ENCODE data around the gene ACTN4.

DNA sequence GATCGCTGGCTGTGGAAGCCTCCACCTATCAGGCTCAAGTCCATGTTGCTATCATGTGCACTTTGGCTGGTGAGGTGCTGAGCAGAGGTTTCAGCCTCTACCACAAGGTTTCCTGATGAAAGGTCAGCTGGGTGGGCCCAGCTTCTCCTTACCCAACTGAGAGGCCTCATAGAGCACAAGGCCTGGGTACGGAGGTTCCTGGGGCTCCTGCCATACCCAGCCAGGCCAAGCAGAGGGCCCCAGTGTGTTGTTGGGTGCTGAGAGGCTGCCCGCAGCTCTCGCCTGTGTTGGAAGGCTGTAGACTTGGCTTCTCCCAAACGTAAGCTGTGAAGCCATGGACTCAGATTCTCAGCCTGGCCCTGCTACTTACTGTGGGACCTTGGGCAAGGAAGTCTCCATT is 28.2 kb downstream of the ACTN4 start:
- no peak for TF ChIP-seq POLR2A (IDR thresholded peaks at IDR 0.05; ENCODE audit: low read depth, low read length)
- no peak for TF ChIP-seq POLR2AphosphoS5 (IDR thresholded peaks at IDR 0.05; ENCODE audit: low read depth, low read length)

All from GM12892 (cell line).